Measurements from ENCODE around the gene DGKI. TPM values are rescaled to one million over a fixed set of nuclear protein-coding genes. Genes with fewer than 3 reads are reported as not detected.

The DGKI gene
- total RNA-seq, 1 experiment from 2014 or later, result not detected

- POLR2A ChIA-PET, result no interaction called here
- Histone ChIP-seq H3K9me3 (ENCODE audit: control insufficient read depth, insufficient read depth, low read depth, low read length) (no peaks in the 10 kb centered on the region), H3K4me1 (ENCODE audit: control insufficient read depth, insufficient read depth, low read length) (no peaks in the 10 kb centered on the region), H3K27ac (ENCODE audit: low read length) (no peak overlapping the region), H3K27me3 (ENCODE audit: control insufficient read depth, insufficient read depth, low read length) (no peaks in the 10 kb centered on the region), H3K4me3 (ENCODE audit: low read depth in 2 of 2, low read length in 2 of 2) (no peak overlapping the region), H3K36me3 (ENCODE audit: control insufficient read depth, insufficient read depth, low read length) (no peaks in the 10 kb centered on the region)
- intact Hi-C loops (cut with micrococcal nuclease; ENCODE audit: unreplicated experiment) (no loop called here), in situ Hi-C loops (cut with HindIII; ENCODE audit: low pct_unique_long_range_greater_than_20kb, low sequenced_read_pairs) (no loop called here)
- CTCF ChIA-PET, result no interaction called here
- no peak for ATAC-seq
- DNase-seq (ENCODE audit: low read depth, low spot score), result no peak
- TF ChIP-seq POLR2AphosphoS5 (IDR thresholded peaks at IDR 0.05; ENCODE audit: low read depth, low read length) (no peak), TCF7L2 (IDR thresholded peaks at IDR 0.05; ENCODE audit: low read depth, low read length) (no peak), REST (IDR thresholded peaks at IDR 0.05; ENCODE audit: insufficient read depth in 1 of 2, low read depth in 2 of 2, low read length in 1 of 2) (no peak), SIN3A (IDR thresholded peaks at IDR 0.05; ENCODE audit: borderline replicate concordance, insufficient read depth, low read depth, low read length) (no peak)
- TF ChIP-seq, protein P1, sequence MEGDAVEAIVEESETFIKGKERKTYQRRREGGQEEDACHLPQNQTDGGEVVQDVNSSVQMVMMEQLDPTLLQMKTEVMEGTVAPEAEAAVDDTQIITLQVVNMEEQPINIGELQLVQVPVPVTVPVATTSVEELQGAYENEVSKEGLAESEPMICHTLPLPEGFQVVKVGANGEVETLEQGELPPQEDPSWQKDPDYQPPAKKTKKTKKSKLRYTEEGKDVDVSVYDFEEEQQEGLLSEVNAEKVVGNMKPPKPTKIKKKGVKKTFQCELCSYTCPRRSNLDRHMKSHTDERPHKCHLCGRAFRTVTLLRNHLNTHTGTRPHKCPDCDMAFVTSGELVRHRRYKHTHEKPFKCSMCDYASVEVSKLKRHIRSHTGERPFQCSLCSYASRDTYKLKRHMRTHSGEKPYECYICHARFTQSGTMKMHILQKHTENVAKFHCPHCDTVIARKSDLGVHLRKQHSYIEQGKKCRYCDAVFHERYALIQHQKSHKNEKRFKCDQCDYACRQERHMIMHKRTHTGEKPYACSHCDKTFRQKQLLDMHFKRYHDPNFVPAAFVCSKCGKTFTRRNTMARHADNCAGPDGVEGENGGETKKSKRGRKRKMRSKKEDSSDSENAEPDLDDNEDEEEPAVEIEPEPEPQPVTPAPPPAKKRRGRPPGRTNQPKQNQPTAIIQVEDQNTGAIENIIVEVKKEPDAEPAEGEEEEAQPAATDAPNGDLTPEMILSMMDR (IDR thresholded peaks at IDR 0.05), result no peak
- no TSS peak for BruUV-seq (replicated peaks)
Observed at GRCh38 chr7:137492889-137493288, 353.9 kb downstream of the DGKI start.

DNA sequence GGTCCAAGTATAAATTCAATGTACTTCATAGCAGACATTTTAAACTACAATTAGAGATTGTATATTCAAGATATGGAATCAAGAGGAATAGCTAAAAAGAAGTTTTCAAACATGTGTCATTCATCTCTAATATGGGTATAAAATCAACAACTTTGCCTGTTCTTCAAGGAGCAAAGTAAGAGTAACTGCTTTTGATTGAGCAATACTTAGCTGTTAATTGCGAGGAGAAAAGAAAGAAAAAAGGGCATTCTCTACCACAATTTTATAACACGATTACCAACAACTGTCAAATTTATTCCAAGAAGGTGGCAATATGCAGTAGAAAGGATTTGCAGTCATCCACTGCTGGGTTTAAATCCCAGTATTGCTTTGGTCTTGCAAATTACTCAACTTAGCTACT lies 356.9 kb downstream of the DGKI start:
- Histone ChIP-seq H3K36me3 (ENCODE audit: control insufficient read depth, insufficient read depth, low read length) (no peaks in the 10 kb centered on the region), H3K9me3 (ENCODE audit: control insufficient read depth, insufficient read depth, low read depth, low read length) (no peaks in the 10 kb centered on the region), H3K27ac (ENCODE audit: low read length) (no peak overlapping the region), H3K4me3 (ENCODE audit: low read depth in 2 of 2, low read length in 2 of 2) (no peak overlapping the region), H3K27me3 (ENCODE audit: control insufficient read depth, insufficient read depth, low read length) (no peaks in the 10 kb centered on the region), H3K4me1 (ENCODE audit: control insufficient read depth, insufficient read depth, low read length) (no peaks in the 10 kb centered on the region)
- BruUV-seq (replicated peaks), result no TSS peak
- ATAC-seq (no peak), DNase-seq (ENCODE audit: low read depth, low spot score) (no peak)
- intact Hi-C loops (cut with micrococcal nuclease; ENCODE audit: unreplicated experiment) (no loop called here), in situ Hi-C loops (cut with HindIII; ENCODE audit: low pct_unique_long_range_greater_than_20kb, low sequenced_read_pairs) (no loop called here)
- POLR2A ChIA-PET, result no interaction called here
- CTCF ChIA-PET, result no interaction called here
- TF ChIP-seq SIN3A (IDR thresholded peaks at IDR 0.05; ENCODE audit: borderline replicate concordance, insufficient read depth, low read depth, low read length) (no peak), TCF7L2 (IDR thresholded peaks at IDR 0.05; ENCODE audit: low read depth, low read length) (no peak), REST (IDR thresholded peaks at IDR 0.05; ENCODE audit: insufficient read depth in 1 of 2, low read depth in 2 of 2, low read length in 1 of 2) (no peak), POLR2AphosphoS5 (IDR thresholded peaks at IDR 0.05; ENCODE audit: low read depth, low read length) (no peak)
